HG03439 (cell line): ENCODE data around the gene GNG7.

ENCODE experiments used
- ATAC-seq: cut with Tn5 transposase; IDR thresholded peaks from one replicate; pipeline ENCODE4 v1.9.1; 2021; ENCODE audit warnings: mild to moderate bottlenecking, moderate library complexity; ENCODE audit not compliant: unreplicated experiment

Gene GNG7

DNA sequence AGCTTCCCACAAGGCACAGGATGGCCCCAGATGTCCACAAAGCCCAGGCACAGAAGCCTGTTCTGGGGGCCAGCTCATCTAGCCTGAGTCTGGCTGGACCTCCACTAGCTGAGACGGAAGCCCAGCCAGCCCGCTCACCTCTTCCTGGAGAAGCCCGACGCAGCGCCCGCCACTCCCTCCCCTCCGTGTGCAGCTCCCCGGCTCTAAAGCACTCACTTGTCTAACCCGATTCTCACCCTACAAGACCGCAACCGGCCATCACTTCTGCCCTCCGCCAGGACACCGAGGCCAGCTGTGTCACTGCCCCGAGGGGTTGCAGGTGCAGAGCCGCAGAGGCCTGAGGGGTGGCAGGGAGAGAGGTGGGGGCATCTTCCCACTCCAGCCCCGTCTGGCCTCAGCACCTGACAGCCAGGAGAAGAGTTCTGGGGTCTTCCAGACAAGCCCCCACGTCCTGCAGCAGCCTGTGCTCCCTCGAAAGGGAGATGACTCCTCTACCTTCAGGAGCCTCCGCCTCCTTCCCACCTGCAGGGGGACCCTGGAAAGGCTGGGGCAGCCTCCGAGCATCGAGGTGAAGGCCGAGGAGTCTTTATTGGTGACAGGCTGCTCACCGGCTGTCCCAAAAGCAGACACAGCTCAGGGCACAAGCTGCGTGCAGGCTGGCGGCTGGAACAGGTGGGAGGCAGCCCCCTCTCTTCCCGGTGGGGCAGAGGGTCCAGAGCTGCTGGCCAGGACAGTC lies 24.6 kb upstream of the GNG7 start:
- ATAC-seq: no peak

DNA sequence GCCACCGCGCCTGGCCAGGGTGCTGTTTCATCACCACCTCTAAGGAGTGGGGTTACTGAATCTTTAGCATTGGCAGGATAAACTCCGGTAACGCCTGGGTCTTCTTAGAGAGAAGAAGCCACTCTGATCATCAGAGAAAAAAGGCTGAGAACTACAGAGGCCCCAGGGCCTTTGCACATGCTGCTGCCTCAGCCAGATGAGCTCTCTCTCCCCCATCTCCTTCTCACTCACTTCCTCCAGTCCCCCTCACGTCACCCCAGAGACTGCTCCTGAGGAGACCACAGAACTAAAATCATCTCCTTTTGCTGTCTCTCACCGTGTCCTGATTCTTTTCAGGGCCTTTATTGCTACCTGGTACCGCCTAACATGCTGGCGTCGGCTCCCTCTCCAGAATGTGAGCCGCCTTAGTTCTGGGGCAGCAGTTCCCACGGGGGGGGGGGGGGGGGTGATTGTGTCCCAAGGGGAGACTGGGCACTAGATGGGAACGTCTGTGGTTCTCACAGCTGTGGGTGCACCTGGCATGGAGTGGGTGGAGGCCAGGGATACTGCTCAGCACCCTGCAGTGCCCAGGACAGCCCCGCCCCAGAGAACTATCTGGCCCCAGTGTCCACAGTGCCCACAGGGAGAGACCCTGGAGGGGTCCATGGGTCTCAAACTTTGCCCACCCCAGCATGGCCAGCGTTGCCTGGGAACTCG lies 23.8 kb upstream of the GNG7 start:
- ATAC-seq: no peak

DNA sequence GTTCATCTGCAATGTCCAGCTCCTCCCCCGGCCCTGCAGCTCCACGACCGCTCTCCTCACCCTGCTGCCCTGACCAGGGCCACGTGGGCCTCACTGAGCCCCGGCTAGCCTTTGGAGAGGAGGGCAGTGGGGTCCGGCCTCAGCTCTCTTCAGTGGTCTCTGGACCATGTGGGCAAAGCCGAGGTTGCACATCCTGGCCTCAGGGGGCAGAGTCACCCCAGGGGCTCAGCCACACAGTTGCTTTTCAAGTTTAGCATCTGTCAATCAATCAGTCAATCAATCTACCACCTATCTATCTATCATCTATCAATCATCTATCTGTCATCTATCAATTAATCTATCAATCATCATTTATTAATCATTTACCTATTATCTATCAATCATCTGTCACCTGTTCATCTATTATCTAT lies 21.7 kb upstream of the GNG7 start:
- ATAC-seq: no peak

DNA sequence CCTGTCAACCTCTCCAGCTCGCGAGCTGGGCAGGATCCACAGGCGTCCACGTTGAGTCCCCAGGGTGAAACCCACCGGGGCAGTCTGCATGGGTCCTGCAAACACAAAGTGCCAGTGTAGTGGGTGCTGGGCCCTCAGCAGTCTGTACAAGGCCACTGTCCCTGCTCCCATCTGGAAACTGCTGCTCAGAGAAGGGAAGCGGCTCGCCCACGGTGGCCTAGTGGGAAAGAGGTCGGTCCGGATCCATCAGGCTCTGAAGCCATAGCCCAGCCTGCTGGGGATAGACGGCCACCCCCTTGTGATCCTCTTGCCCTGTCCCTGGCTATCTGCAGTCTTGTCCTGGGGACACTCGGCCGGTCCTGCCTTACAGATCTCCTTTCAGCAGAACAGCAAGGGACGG lies 21.3 kb upstream of the GNG7 start:
- ATAC-seq: no peak

DNA sequence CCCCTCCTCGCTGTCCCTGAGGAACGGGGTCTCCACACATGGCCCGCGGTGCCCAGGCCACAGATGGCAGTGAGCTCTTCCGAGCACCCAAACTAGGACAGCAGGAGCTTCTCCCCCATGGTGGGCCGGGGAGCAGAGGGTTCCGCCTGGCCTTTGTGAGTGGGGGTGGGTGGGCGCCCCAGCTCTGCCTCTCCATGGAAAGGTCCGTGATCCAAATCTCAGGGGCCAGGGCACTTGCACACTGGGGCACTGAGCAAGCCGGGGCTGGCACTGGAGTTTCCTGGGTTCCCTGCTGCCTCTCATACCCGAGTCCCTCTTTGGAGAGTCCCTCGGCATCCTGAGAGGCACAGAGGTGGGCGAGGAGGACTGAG lies 20.8 kb upstream of the GNG7 start:
- ATAC-seq: no peak

DNA sequence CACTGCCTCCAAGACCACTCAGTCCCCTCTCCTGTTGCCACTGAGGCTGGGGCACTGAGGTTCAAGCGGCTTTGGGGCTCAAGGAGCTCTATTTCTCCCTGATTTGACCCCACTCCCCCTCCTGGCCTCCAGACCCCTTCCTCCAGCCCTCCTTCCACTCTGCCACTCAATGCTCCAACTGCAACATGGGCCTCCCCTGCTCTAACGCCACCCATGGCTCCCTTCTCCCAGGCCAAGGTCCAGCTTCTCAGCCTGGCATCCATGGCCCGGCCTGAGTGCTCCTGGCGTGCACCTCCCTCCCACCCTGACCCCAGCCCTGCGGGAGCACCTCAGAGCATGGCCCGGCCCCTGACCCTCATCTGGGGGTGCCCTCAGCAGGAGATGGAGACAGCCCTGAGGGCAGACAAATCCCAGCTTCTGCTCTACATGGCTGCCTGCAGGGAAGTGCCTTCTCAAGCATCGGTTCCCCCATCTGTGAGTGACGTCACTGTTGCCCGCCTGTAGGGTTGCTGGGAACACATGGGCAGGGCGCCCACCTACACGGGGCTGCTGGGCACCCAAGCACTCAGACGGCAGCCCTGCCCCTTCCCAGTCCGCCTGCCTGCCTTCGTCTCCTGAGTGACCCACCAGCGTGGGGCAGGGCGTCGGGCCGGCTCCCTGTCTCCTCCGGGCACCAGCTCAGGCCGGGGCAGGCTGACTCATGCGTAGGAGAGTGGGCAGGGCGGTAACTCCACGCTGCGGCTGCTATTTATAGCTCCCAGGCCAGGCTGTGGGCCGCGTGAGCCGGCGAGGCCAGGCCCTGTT lies 20.2 kb upstream of the GNG7 start:
- ATAC-seq: no peak

DNA sequence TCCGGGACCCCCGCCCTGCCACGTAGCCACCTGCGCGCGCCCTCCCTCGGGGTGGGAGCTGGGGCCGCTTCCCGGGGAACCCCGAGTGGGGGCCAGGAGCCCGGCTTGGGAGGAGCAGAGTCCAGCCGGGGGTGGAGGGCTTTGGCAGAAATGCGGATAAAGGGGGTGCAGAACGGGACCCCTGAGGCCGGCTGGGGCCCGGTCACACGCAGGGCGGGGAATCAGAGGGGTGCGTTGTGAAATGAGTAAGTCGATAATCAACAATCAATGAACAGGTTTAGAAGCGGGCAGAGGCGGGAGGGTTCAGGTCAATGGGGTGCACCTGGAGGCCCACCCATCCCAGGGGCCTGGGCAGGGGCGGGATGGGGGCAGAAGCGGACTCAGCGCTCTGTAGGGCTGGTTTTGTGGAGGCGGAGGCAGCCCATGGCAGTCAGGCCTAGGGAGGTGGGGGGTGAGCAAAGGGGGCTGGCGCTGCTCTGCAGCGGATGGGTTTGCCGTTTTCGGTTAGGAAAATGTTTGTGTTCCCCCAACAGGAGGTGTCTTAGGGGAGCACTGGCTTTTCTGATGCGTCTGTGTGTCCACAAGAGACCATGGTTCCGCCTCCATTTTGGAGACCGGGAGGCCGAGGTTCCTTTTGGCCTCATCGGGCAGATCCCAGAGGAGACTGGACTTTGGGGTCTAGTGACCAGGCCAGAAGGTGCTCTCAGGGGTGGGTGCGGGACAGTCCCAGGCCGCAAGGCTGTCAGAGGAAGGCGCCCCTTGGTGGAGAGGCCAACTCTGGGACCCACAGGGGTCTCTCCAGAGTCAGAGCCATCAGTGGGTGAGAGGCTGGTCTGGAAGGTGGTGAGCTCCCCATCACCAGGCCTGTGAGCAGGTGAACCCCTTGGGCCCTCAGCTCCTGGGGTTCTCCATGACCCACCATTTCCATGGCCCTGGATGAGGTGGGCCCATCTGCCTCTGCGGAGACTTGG lies 19.4 kb upstream of the GNG7 start:
- no peak for ATAC-seq

DNA sequence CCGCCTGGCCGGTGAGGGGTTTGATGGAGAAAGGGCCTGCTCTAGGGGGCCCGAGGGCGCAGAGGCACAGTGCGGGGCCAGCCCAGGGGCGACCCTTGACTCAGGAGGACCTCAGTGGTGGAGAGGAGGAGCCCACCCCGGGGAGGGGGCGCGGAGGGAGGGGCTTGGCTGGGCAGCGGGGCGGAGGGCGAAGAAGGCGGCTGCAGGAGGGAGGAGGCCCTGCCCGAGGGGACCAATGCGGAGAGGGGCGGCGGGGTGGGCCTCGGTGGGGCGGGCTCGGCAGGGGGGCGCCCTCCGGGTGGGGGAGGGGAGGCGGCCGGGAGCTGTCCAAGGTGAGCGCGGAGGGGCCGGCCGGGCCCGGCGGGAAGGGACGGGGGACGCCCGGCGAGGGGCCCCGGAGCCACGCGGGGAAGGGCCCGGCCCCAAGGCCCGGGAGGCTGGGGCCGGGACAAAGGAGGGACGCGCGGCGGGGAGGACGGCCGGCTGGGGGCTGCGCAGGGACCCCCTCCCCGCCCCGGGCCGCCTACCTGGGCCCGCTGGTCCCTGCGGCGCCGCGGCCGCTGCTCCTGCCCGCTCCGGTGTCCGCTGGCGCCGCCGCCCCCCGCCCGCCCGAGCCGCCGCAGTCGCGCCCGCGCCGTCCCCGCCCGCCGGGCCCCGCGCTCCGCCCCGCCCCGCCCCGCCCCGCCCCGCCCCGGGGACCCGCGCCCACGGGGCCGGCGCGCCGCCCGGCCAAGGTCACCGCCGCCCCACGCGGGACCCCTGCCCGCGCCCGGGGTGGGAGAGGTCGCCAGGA lies 18.5 kb upstream of the GNG7 start, which contains the start of gene DIRAS1:
Gene DIRAS1 (minus strand): TSS at position 596 of the 793 bp plus-strand sequence. CDS start 3,566 bp downstream, outside the sequence.
- ATAC-seq: no peak

DNA sequence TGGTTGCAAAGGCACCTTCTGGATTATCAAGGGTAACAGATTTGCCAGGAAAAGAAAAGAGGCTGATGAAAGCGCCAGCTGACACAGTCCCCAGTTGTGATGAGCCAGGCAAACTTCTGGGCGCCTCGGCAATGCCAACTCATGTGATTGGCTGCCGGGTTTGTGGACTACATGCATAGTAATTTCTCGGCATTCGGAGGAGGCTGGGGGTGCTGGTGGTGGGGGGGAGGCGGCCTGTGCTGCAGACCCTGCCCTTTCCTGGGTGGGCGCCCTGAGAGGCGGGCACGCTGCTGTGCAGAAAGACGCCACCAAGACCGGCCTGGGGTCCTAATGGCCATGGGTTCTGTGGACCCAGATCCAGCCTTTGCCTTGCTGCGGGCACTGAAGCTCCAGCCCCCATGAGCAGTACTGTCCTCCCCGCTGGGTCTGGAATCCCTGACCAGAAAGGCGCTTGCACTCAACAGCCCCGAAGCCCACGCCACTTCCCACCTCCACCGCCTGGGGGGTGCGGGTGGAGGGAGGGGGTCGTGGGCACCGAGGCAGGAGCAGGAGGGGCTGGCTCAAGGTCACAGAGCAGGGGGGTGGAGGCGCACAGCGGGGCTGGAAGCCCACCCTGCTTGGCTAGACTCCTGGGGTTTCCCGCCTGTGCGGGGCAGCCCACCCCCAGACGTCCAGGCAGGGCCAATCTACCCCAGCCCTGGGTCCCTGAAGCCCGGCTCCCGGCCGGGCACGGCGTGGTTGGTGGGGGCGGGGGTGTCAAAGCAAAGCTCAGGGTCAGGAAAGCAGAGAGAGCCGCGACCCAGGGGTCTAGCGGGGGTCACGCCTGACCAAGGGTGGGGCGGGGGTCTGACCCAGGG lies 17.7 kb upstream of the GNG7 start:
- no peak for ATAC-seq

DNA sequence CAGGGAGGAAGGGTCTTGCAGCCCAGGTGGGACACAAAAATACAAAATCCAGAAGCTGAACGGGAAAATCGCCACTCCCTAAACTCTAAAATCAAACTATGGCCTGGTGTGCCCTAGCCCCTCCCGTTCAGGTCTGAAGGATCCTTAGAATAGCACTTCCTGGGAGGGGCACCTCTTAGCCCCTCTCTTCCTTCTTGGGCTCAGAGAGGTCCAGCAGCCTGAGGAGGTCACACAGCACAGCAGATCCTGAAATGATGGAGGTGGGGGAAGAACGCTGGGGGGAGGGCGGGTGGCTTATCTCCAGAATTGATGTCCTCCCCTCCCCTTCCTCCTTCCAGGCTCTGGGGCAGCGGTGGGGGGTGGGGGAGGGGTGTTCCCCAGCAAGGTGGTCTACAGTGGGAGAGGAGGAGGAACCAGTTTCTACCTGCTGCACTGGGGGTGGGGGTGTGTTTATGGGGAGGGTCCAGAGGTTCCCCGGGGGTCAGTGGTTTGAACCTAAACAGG lies 16.8 kb upstream of the GNG7 start:
- no peak for ATAC-seq

DNA sequence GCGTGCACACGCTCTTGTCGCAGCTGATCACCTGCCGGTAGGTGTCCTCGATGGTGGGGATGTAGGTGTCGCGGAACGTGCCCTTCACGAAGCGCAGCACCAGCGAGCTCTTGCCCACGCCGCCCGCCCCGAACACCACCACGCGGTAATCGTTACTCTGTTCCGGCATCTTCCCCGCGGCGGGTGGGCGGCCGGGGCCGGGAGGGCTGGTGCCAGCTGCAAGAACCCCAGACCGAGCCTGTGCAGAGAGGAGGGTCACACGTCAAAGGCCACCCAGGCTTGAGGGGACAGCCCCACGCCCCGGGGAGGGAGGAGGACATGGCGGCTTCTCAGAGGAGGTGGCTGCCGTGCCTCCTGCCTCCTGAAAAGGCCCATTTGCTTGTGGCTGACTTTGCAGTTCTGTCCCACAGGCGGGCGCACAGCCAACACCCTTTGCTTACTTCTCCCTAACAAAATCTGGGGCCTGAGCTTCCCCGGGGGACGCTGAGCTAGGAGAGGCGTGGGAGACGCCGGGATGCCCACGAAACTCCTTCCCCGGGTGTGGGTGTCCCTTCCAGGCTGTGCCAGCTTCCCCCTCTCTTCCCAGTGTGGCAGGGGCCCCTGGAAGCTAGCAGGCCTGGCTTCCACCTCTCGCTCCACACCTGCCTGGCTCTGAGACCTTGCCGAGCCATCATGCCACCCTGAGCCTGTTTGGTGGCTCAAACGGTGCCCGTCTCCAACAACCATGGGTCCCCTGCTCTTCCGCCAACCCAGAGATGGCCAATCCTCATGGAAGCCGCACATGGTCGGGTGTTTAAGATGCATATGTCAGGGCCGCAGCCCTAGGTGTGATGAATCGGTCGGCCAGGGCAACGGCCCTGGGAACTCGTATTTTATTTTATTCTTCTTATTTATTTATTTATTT lies 15.4 kb upstream of the GNG7 start:
- ATAC-seq: no peak

DNA sequence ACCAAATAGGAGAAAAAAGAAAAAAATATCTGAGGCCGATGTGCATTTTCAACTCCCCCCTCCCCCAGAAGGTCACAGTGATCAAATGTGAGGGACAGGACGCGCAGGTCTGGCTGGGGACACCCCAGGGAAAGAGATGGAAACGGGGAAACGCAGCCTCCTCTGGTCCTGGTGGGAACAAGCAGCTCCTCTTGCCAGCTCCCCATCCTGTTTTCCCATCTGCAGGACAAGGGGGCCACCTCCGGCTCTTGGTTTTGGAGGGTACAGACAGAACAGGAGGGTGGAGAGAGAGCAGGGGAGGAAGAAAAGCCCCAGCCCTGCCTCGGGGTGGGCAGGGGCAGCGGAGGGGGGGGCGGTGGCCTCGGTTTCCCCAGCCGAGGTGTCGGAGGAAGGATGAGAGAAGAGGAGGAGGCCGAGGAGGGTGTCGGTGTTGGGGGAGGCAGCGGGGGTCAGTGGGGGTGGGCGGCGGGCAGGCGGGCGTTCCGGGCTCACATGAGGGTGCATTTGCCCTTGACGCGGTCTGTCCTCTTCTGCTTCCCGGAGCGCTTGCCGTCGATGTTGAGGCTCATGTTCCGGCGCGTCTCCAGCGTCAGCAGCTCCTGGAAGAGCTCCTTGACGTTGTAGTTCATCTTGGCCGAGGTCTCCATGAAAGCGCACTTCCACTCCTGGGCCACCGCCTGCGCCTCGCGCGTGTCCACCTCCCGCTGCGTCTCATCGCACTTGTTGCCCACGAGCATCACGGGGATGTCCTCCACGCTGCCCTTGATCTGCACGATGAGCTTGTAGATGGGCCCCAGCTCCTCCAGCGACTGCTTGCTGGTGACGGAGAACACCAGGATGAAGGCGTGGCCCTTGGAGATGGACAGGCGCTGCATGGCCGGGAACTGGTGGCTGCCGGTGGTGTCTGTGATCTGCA lies 14.5 kb upstream of the GNG7 start:
- no peak for ATAC-seq

DNA sequence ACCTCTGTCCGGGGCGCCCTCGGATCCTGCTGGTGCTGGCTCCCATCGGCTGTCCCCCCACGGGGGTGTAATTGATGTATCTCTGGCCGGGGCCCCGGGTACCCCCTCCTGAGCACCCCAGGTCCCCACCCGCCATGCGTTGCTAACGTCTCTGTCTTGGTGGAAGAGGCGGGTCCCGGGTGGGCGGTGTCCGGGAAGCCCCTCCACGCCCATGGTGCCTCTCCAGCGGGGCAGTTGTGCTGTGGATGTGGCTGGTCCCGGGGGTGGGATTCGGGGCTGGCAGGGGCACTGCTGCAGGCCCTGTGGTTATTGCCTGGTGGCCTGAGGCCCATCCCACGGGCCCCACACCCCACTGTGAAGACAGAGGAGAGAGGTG lies 13.8 kb upstream of the GNG7 start:
- ATAC-seq: no peak

DNA sequence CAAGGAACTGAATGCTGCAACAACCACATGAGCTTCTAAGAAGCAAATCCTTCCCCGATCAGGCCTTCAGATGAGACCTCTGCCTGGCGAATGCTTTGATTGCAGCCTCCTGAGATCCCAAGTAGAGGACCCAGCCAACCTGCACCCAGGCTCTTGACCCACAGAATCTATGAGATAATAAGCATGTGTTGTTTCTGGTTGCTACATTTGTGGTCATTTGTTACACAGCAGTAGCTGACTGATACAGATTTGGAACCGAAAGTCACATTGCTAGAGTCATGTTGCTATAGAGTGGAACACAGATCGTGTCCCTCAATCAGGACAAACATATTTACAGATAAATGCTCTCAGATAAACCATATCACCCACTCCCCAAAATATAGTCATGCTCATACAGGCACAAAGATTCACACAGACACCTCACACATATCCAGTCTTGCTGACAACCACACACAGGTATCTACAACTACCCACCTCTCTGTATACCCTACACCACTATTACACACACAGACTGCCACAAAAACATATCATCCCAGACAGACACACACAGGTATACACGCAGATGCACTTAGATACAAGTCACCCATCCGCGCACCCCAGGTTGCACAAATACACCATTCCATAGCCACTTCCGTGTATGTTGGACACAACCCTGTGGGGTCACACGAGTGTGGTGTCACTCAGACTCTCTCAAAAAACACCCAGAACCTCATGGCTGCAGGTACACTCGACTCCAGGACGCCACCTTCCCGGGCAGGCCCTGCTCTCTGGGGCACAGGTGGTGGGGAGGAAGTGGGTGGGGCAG lies 13.2 kb upstream of the GNG7 start:
- no peak for ATAC-seq

DNA sequence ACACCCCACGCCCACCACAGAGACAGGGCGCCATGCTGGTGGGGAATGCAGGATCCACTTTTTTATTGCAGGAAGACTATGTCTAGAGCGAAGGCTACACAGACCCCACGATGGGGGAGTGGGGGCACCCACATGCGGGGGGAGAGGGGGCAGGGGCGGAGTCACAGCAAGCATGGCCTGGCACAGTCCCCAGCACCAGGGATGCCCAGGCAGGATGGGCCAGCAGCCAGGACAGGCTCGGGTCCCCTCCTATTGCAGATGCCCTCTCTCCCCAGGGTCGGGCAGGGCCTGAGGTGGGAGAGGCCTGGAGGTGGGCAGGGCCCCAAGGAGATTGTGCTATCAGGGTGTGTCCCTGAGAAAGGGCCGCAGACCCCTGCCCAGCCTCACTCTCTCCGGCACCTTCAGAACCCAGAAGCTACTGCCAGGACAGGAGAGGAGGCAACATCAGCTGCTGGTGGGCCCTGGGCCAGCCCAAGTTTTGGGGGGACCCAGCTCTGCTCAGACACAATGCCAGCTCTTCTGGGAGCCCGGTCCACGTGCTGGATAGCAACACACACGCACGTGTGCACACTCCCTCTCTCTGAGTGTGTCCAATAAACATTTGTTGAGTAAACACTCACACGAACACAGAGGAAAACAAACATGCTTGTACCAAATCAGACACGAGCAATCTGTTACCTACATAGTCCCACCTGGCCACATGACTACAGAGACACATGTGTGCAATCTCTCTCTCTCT lies 12.2 kb upstream of the GNG7 start:
- ATAC-seq: no peak
